K562 (cell line): ENCODE results near the gene ISLR2. TPM values are rescaled to one million over a fixed set of nuclear protein-coding genes. Genes with fewer than 3 reads are reported as not detected.

Experiments
- ATAC-seq: fragments of 200-7000 bp; cut with Tn5 transposase; 3 replicates; pipeline ENCODE4 v1.9.1; 2020; ENCODE audit warnings: moderate library complexity
- BruUV-seq: library from RNA; stranded (reverse); fragments of 400-500 nt; replicated peaks from 2 replicates; lab custom pipeline; 2021; lab: Mats Ljungman, UMichigan
- CTCF ChIA-PET: fragments of 300-600 bp; formaldehyde crosslinking; extraction: SDS; loops from one replicate; lab custom pipeline; 2021; ENCODE audit warnings: low intra/inter-chr PET ratio; lab: Yijun Ruan, JAX
- POLR2A ChIA-PET: fragments of 300-600, 350-650 bp; sonication (Branson Sonifier 250); formaldehyde crosslinking; extraction: SDS; loops from one replicate; lab custom pipeline; 2021; ENCODE audit warnings: antibody characterized with exemption, inconsistent platforms; lab: Yijun Ruan, JAX
- DNase-seq, 4 experiments: peaks; one replicate each; pipeline versions ENCODE4 v3.0.0 to v3.0.0-alpha.2; 2011 to 2018; ENCODE audit warnings: low spot score in 3 of 4, mixed read lengths in 3 of 4; ENCODE audit errors: extremely low read depth in 1 of 4
- FAIRE-seq: peaks from 2 replicates; lab custom pipeline; 2011; peaks lifted over from hg19 to GRCh38; lab: Jason Lieb, UNC
- H2AFZ ChIP-seq: 2 replicates; pipeline ENCODE4 v1.6.0; 2011; ENCODE audit warnings: low read depth, low read length, control low read depth, inconsistent platforms
- H3K27ac ChIP-seq: fragments of 200-600 bp; 3 replicates; pipeline ENCODE4 v1.8.0; 2011; ENCODE audit warnings: low read depth, mild to moderate bottlenecking, control low read depth, inconsistent platforms, low read length, moderate library complexity, mixed read lengths; ENCODE audit errors: extremely low read depth
- H3K27me3 ChIP-seq, 2 experiments: fragments of 300-600 bp in 1 of 2; 2 replicates in 1 of 2; 3 replicates in 1 of 2; pipeline versions ENCODE4 v1.6.0 to v1.8.0; 2011; ENCODE audit warnings: inconsistent platforms in 2 of 2, low read length in 2 of 2, mild to moderate bottlenecking in 1 of 2, mixed read lengths in 1 of 2, moderate library complexity in 1 of 2; ENCODE audit not compliant: control insufficient read depth in 2 of 2, insufficient read depth in 2 of 2
- H3K36me3 ChIP-seq: fragments of 300-600 bp; 3 replicates; pipeline ENCODE4 v1.8.0; 2011; ENCODE audit warnings: mild to moderate bottlenecking, low read length, inconsistent platforms; ENCODE audit not compliant: control insufficient read depth, insufficient read depth
- H3K4me1 ChIP-seq, 2 experiments: fragments of 200-600 bp in 1 of 2; replicated peaks in 1 of 2; 2 replicates in 1 of 2; 3 replicates in 1 of 2; pipeline versions ENCODE4 v1.5.1 to v1.8.0; 2011; ENCODE audit warnings: inconsistent platforms in 2 of 2, low read length in 2 of 2, mild to moderate bottlenecking in 1 of 2, mixed read lengths in 1 of 2, moderate library complexity in 1 of 2; ENCODE audit not compliant: control insufficient read depth in 2 of 2, insufficient read depth in 2 of 2
- H3K4me2 ChIP-seq: 2 replicates; pipeline ENCODE4 v1.6.1; 2011; ENCODE audit warnings: low read length, control low read depth, inconsistent platforms, mixed read lengths; ENCODE audit not compliant: insufficient read depth
- H3K4me3 ChIP-seq: fragments of 200-600 bp; sonication (generic), shearing (Covaris generic); 2 replicates; pipeline ENCODE4 v1.5.1; 2016; ENCODE audit warnings: control low read depth, inconsistent platforms
- H3K79me2 ChIP-seq: fragments of 200-600 bp; 3 replicates; pipeline ENCODE4 v1.8.0; 2011; ENCODE audit warnings: low read length, inconsistent platforms; ENCODE audit not compliant: control insufficient read depth, insufficient read depth
- H3K9ac ChIP-seq, 2 experiments: 2 replicates each; pipeline versions ENCODE4 v1.6.0 to v1.6.1; 2011; ENCODE audit warnings: low read depth in 2 of 2, low read length in 2 of 2, control low read depth in 1 of 2, inconsistent platforms in 1 of 2, mild to moderate bottlenecking in 1 of 2, mixed read lengths in 1 of 2; ENCODE audit not compliant: insufficient read depth in 1 of 2
- H3K9me1 ChIP-seq: one replicate; pipeline ENCODE4 v1.6.0; 2011; ENCODE audit warnings: inconsistent platforms, mild to moderate bottlenecking, low read length, moderate library complexity; ENCODE audit not compliant: control insufficient read depth, insufficient read depth
- H3K9me3 ChIP-seq: replicated peaks from 2 replicates; pipeline ENCODE4 v1.5.1; 2011; ENCODE audit warnings: low read depth, low read length, inconsistent platforms; ENCODE audit not compliant: control insufficient read depth, insufficient read depth
- H4K20me1 ChIP-seq: replicated peaks from 2 replicates; pipeline ENCODE4 v1.6.1; 2011; ENCODE audit warnings: low read length, inconsistent platforms, mixed read lengths; ENCODE audit not compliant: control insufficient read depth, insufficient read depth
- GATAD2A ChIP-seq: fragments of 450-650 bp; IDR thresholded peaks from 2 replicates; pipeline ENCODE4 v1.6.1; 2017
- MTF1 ChIP-seq: fragments of 250-450 bp; sonication (Bioruptor Pico); IDR thresholded peaks from 2 replicates; pipeline ENCODE4 v1.9.0; 2021; ENCODE audit warnings: moderate library complexity, mild to moderate bottlenecking, inconsistent platforms, borderline replicate concordance
- NCOR1 ChIP-seq: fragments of 450-650 bp; IDR thresholded peaks from 2 replicates; pipeline ENCODE4 v1.6.1; 2016; ENCODE audit warnings: mild to moderate bottlenecking, moderate library complexity
- POLR2AphosphoS2 ChIP-seq: IDR thresholded peaks from 2 replicates; pipeline ENCODE4 v1.6.1; 2012; ENCODE audit warnings: low read length, improper control_type of control experiment
- RHOXF2B ChIP-seq: fragments of 250-450 bp; sonication (Bioruptor Pico); conservative IDR thresholded peaks from 2 replicates; pipeline ENCODE4 v1.5.1; 2021
- SMAD1 ChIP-seq: fragments of 150-350 bp; IDR thresholded peaks from 2 replicates; pipeline ENCODE4 v1.6.1; 2014; ENCODE audit warnings: low read length, low read depth; ENCODE audit not compliant: partially characterized antibody
- ZBED1 ChIP-seq: IDR thresholded peaks from 2 replicates; pipeline ENCODE4 v1.6.1; 2014
- ZBTB9 ChIP-seq: fragments of 450-650 bp; formaldehyde crosslinking; IDR thresholded peaks from 2 replicates; pipeline ENCODE4 v1.4.0; 2020; ENCODE audit warnings: mild to moderate bottlenecking, moderate library complexity
- ZNF146 ChIP-seq: IDR thresholded peaks from one replicate; pipeline ENCODE4 v1.6.1; 2018; ENCODE audit warnings: missing compliant biosample characterization; ENCODE audit not compliant: unreplicated experiment
- ZNF318 ChIP-seq, 2 experiments: fragments of 450-650 bp; IDR thresholded peaks; 2 replicates each; pipeline ENCODE4 v1.6.1; 2016; ENCODE audit warnings: mild to moderate bottlenecking in 2 of 2, borderline replicate concordance in 1 of 2, low read depth in 1 of 2, moderate library complexity in 1 of 2
- WGBS: fragments of 100-300 bp; shearing (Covaris generic); methylation state at CpG from one replicate; pipeline ENCODE4 v1.1.6; 2016; ENCODE audit warnings: low coverage, mixed read lengths; ENCODE audit not compliant: insufficient coverage; ENCODE audit errors: missing lambda C conversion rate; 5-methylcytosine and 5-hydroxymethylcytosine counted together
- in situ Hi-C: fragments of 300-500 bp; cut with MboI; formaldehyde crosslinking; loops from 4 replicates; pipeline ENCODE4 v1.15.0; 2018; ENCODE audit warnings: inconsistent platforms, mixed read lengths
- intact Hi-C: fragments of 100-400 bp; cut with micrococcal nuclease; formaldehyde crosslinking; loops from 2 replicates; pipeline ENCODE4 v1.14.2; 2022
- polyA plus RNA-seq, 8 experiments: library from polyadenylated mRNA; depleted of rRNA in 4 of 8; stranded (reverse) in 5 of 8; unstranded in 3 of 8; fragments of >200 nt; fragmentation: Nextera tagmentation in 2 of 8; fragmentation: Illumina TruSeq in 1 of 8; extraction: Ambion mirVana in 2 of 8; extraction: Trizol in 1 of 8; gene quantifications; 2 replicates each; pipeline versions ENCODE4 v1.2.1 to v1.2.3, GENCODE V29; 2011 to 2014; ENCODE audit warnings: inconsistent platforms in 1 of 8, missing spikeins in 1 of 8
- total RNA-seq, 7 experiments: library from RNA; depleted of rRNA in 6 of 7; stranded (reverse); fragments of >200 nt in 6 of 7; fragmentation: Illumina TruSeq in 2 of 7; extraction: Trizol in 2 of 7; gene quantifications; 2 replicates each; pipeline versions ENCODE4 v1.2.1 to v1.2.3, GENCODE V29; 2011 to 2021; ENCODE audit warnings: low replicate concordance in 1 of 7

The ISLR2 gene
- total and polyA plus RNA-seq, 9 of the 15 experiments (the other 6 are each of a cell fraction or from before 2014, with no cell fraction given): not detected

- Histone ChIP-seq H3K27ac (no peak overlapping the region), H3K27me3 (peaks cover 4 to 19% of the 10 kb centered on the region in 2 experiments; a peak in 3 of 5 replicates), H3K9ac (no peak overlapping the region), H3K4me1 (no peaks in the 10 kb centered on the region), H3K79me2 (no peaks in the 10 kb centered on the region), H3K9me3 (no peaks in the 10 kb centered on the region), H4K20me1 (0 out of 2 replicates have a peak, but pooled peaks cover 3% of the 10 kb centered on the region), H3K4me3 (no peak overlapping the region), H3K4me2 (no peak overlapping the region), H3K36me3 (no peaks in the 10 kb centered on the region), H3K9me1 (no peaks in the 10 kb centered on the region), H2AFZ (no peak overlapping the region)
- 0% methylated on average over 6 of the region's 6 CpGs for WGBS
- POLR2A ChIA-PET: no interaction called here
- in situ Hi-C loops: loop anchor here (10.0 kb wide), 1 partner anchor 66 kb away; no protein-coding TSS in a partner anchor
- intact Hi-C loops: no loop called here
- BruUV-seq: no TSS peak
- CTCF ChIA-PET: no interaction called here
- FAIRE-seq (no peak), ATAC-seq (no peak), DNase-seq (no peak)
- TF ChIP-seq MTF1 (no peak), RHOXF2B (CRISPR knock-in tag) (no peak), ZBED1 (no peak), GATAD2A (no peak), ZBTB9 (CRISPR knock-in tag) (no peak), NCOR1 (no peak), ZNF146 (CRISPR knock-in tag) (no peak), SMAD1 (no peak), POLR2AphosphoS2 (no peak), ZNF318 (IDR thresholded peaks at IDR 0.05; ENCODE audit: borderline replicate concordance in 1 of 2, low read depth in 1 of 2) (no peak)
These were observed 10.0 kb upstream of the ISLR2 start for GRCh38 chr15:74120426-74120825.
